Fibroblast of lung (primary cell): ENCODE results near the gene RGS7.

Experiments used
- EZH2 ChIP-seq: IDR thresholded peaks from 2 replicates; pipeline ENCODE4 v1.5.1; 2012; ENCODE audit warnings: low read length, control low read depth, mild to moderate bottlenecking; ENCODE audit errors: missing control alignments
- TF ChIP-seq, protein P1 (sequence below), 2 donors: IDR thresholded peaks in 1 of 2; conservative IDR thresholded peaks in 1 of 2; 1 replicate in 1 of 2; 2 replicates in 1 of 2; pipeline ENCODE4 v1.5.1; 2011 to 2012; ENCODE audit warnings: low read length in 2 of 2, control low read depth in 1 of 2, inconsistent platforms in 1 of 2, low read depth in 1 of 2, mild to moderate bottlenecking in 1 of 2

DNA sequence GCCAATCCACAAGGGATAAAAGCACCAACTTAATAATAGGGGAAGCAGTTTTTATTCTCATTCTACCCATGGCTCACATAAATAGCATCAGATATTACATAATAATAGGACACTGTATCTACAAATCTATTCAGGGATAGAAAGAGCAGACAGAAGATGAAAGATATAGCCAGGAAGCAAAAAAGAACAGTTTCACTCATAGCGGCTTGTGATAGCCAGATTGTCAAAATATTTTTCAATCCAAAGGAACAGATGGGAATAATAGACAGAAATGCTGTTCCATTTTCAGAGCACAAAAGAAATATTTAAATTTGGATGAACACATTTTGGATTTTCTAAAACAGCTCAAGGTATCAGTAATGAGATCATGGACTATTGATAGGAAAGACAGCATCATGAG is 512.5 kb downstream of the RGS7 start:
- TF ChIP-seq, protein P1, sequence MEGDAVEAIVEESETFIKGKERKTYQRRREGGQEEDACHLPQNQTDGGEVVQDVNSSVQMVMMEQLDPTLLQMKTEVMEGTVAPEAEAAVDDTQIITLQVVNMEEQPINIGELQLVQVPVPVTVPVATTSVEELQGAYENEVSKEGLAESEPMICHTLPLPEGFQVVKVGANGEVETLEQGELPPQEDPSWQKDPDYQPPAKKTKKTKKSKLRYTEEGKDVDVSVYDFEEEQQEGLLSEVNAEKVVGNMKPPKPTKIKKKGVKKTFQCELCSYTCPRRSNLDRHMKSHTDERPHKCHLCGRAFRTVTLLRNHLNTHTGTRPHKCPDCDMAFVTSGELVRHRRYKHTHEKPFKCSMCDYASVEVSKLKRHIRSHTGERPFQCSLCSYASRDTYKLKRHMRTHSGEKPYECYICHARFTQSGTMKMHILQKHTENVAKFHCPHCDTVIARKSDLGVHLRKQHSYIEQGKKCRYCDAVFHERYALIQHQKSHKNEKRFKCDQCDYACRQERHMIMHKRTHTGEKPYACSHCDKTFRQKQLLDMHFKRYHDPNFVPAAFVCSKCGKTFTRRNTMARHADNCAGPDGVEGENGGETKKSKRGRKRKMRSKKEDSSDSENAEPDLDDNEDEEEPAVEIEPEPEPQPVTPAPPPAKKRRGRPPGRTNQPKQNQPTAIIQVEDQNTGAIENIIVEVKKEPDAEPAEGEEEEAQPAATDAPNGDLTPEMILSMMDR (conservative IDR thresholded peaks at IDR 0.05 in 1 of 2, IDR thresholded peaks at IDR 0.05 in 1 of 2; ENCODE audit: low read depth in 1 of 2, low read length in 2 of 2) = no peak
- TF ChIP-seq EZH2 = no peak
